ENCODE measurements around the gene RARB. TPM values are rescaled to one million over a fixed set of nuclear protein-coding genes. Genes with fewer than 3 reads are reported as not detected.

The RARB gene
- total RNA-seq, 1 experiment from 2014 or later: not detected

DNA sequence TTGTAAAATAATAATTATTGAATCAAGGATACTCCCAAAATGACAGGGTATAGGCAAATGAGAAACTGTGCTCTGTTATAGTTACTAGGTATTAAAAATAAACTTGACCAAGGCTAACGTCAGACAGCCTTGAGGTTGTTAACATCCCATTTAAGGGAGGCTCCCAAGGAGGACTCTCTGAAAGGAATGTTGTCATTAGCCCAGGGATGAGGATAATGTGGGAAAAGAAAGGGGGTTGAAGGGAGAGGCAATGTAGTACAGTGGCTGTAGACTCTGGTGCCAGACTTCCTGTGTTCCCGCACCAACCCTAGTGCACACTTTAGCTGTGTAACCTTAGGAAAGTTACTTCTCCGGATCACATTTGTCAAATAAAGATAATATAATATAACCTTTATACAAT lies 47.0 kb upstream of the RARB start:
- H3K79me2 ChIP-seq (ENCODE audit: low read length): no peaks in the 10 kb centered on the region
- DNase-seq (no peak), ATAC-seq (no peak)
- H3K9me2 ChIP-seq (replicated peaks; ENCODE audit: low read length): no peaks in the 10 kb centered on the region
- ChIA-PET CTCF (no interaction called here), POLR2A (ENCODE audit: unreplicated experiment) (no interaction called here)
- no peak overlapping the region for H2AFZ ChIP-seq (ENCODE audit: low read length)
- no peak overlapping the region for H3K9ac ChIP-seq (ENCODE audit: low read length)
- H3F3A ChIP-seq (ENCODE audit: low read length, unreplicated experiment): no peaks in the 10 kb centered on the region
- no peaks in the 10 kb centered on the region for H4K20me1 ChIP-seq (ENCODE audit: low read length)
- H3K36me3 ChIP-seq (ENCODE audit: low read depth, low read length): no peaks in the 10 kb centered on the region
- H3K4me1 ChIP-seq (ENCODE audit: insufficient read depth, low read length): no peaks in the 10 kb centered on the region
- H3K4me2 ChIP-seq (ENCODE audit: low read length): no peak overlapping the region
- TF ChIP-seq EZH2phosphoT487 (IDR thresholded peaks at IDR 0.05; ENCODE audit: borderline replicate concordance, low read length) (no peak), EZH2 (IDR thresholded peaks at IDR 0.05; ENCODE audit: low read length, unreplicated experiment) (no peak)
- TF ChIP-seq, protein P1, sequence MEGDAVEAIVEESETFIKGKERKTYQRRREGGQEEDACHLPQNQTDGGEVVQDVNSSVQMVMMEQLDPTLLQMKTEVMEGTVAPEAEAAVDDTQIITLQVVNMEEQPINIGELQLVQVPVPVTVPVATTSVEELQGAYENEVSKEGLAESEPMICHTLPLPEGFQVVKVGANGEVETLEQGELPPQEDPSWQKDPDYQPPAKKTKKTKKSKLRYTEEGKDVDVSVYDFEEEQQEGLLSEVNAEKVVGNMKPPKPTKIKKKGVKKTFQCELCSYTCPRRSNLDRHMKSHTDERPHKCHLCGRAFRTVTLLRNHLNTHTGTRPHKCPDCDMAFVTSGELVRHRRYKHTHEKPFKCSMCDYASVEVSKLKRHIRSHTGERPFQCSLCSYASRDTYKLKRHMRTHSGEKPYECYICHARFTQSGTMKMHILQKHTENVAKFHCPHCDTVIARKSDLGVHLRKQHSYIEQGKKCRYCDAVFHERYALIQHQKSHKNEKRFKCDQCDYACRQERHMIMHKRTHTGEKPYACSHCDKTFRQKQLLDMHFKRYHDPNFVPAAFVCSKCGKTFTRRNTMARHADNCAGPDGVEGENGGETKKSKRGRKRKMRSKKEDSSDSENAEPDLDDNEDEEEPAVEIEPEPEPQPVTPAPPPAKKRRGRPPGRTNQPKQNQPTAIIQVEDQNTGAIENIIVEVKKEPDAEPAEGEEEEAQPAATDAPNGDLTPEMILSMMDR (conservative IDR thresholded peaks at IDR 0.05; ENCODE audit: low read depth, low read length): no peak
- no peak overlapping the region for H3K4me3 ChIP-seq (ENCODE audit: low read length)
- H3K9me3 ChIP-seq (ENCODE audit: low read length): no peaks in the 10 kb centered on the region
- no peaks in the 10 kb centered on the region for H3K27me3 ChIP-seq (ENCODE audit: low read length)
- no TSS peak for BruUV-seq (replicated peaks)
- intact Hi-C loops (cut with micrococcal nuclease): no loop called here
- no peak overlapping the region for H3K27ac ChIP-seq (ENCODE audit: low read length)

DNA sequence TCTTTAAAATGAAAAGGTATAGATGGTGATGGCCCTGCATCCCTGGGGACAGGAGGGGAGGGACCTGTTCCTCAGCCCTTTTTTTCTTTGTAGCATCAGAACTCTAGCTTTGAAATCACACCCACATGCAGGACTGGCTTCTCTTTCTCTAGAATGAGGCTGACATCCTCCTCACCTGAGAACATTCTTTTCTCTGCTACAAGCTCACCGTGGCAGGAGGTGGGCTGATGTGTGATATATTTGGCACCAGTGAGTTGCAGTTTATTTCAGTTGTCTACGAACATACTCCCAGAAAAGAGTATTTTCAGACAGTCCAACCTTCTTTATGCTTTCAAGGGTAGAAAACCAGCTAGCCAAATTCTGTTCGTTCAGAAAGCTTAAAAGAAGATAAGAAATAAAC lies 43.6 kb upstream of the RARB start:
- no peaks in the 10 kb centered on the region for H3F3A ChIP-seq (ENCODE audit: low read length, unreplicated experiment)
- ChIA-PET CTCF (no interaction called here), POLR2A (ENCODE audit: unreplicated experiment) (no interaction called here)
- no peak overlapping the region for H3K9ac ChIP-seq (ENCODE audit: low read length)
- no peak overlapping the region for H3K4me3 ChIP-seq (ENCODE audit: low read length)
- H4K20me1 ChIP-seq (ENCODE audit: low read length): no peaks in the 10 kb centered on the region
- no peak overlapping the region for H2AFZ ChIP-seq (ENCODE audit: low read length)
- H3K27ac ChIP-seq (ENCODE audit: low read length): no peak overlapping the region
- no peaks in the 10 kb centered on the region for H3K27me3 ChIP-seq (ENCODE audit: low read length)
- H3K36me3 ChIP-seq (ENCODE audit: low read depth, low read length): no peaks in the 10 kb centered on the region
- DNase-seq (no peak), ATAC-seq (no peak)
- H3K9me3 ChIP-seq (ENCODE audit: low read length): no peaks in the 10 kb centered on the region
- BruUV-seq (replicated peaks): no TSS peak
- intact Hi-C loops (cut with micrococcal nuclease): no loop called here
- no peak overlapping the region for H3K4me2 ChIP-seq (ENCODE audit: low read length)
- no peaks in the 10 kb centered on the region for H3K9me2 ChIP-seq (replicated peaks; ENCODE audit: low read length)
- H3K4me1 ChIP-seq (ENCODE audit: insufficient read depth, low read length): no peaks in the 10 kb centered on the region
- TF ChIP-seq EZH2 (IDR thresholded peaks at IDR 0.05; ENCODE audit: low read length, unreplicated experiment): no peak
- TF ChIP-seq EZH2phosphoT487 (IDR thresholded peaks at IDR 0.05; ENCODE audit: borderline replicate concordance, low read length): no peak
- TF ChIP-seq, protein P1 (conservative IDR thresholded peaks at IDR 0.05; ENCODE audit: low read depth, low read length): no peak
- no peaks in the 10 kb centered on the region for H3K79me2 ChIP-seq (ENCODE audit: low read length)

DNA sequence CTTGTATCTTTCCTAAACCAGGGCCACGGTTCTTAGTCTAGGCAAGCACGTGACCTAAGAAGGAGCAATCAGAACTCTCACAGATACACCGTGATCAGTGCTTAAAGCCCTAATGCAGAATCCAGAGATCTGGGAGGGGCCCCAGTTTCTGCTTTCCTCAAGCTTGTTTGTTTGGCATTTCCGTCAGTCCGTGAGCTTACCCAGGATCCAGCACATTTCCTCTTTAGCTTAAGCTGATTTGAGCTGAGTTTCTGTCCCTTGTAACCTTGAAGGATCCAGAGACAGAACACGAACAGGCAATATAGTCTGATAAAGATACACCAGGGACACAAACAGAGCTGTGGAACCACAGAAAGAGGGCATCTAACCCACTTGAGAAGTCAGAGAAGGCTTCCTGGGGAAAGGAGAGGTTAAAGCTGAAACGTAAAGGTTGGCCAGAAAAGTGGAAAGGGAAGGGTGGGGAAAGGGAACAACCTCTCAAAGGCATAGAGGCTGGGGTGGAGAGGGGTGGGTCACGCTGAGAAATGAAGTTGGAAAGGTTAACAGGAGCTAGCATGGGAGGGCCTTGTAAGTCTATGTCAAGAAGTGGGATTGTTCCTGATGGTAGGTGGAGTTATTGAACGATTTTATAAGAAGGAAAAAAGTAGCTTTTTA lies 42.1 kb upstream of the RARB start:
- Histone ChIP-seq H3K4me1 (ENCODE audit: insufficient read depth, low read length) (no peaks in the 10 kb centered on the region), H3K4me3 (ENCODE audit: low read length) (no peak overlapping the region), H3K36me3 (ENCODE audit: low read depth, low read length) (no peaks in the 10 kb centered on the region), H3K9me2 (replicated peaks; ENCODE audit: low read length) (no peaks in the 10 kb centered on the region), H4K20me1 (ENCODE audit: low read length) (no peaks in the 10 kb centered on the region), H3K27me3 (ENCODE audit: low read length) (no peaks in the 10 kb centered on the region; the same call in 1 of the 2 replicates), H3K9me3 (ENCODE audit: low read length) (no peaks in the 10 kb centered on the region), H2AFZ (ENCODE audit: low read length) (no peak overlapping the region), H3K27ac (ENCODE audit: low read length) (no peak overlapping the region), H3K4me2 (ENCODE audit: low read length) (no peak overlapping the region), H3F3A (ENCODE audit: low read length, unreplicated experiment) (no peaks in the 10 kb centered on the region), H3K9ac (ENCODE audit: low read length) (no peak overlapping the region), H3K79me2 (ENCODE audit: low read length) (no peaks in the 10 kb centered on the region)
- ChIA-PET CTCF (no interaction called here), POLR2A (ENCODE audit: unreplicated experiment) (no interaction called here)
- DNase-seq: no peak
- no TSS peak for BruUV-seq (replicated peaks)
- ATAC-seq: no peak
- TF ChIP-seq, protein P1 (conservative IDR thresholded peaks at IDR 0.05; ENCODE audit: low read depth, low read length): no peak
- no peak for TF ChIP-seq EZH2phosphoT487 (IDR thresholded peaks at IDR 0.05; ENCODE audit: borderline replicate concordance, low read length)
- TF ChIP-seq EZH2 (IDR thresholded peaks at IDR 0.05; ENCODE audit: low read length, unreplicated experiment): no peak
- intact Hi-C loops (cut with micrococcal nuclease): no loop called here

Measured in PC-3 (cell line).